A673 (cell line): ENCODE results near the gene PDE8A. TPM values are rescaled to one million over a fixed set of nuclear protein-coding genes. Genes with fewer than 3 reads are reported as not detected.

Experiments
- BruUV-seq: library from RNA; stranded (reverse); fragments of 400-500 nt; replicated peaks from 2 replicates; lab custom pipeline; 2021; lab: Mats Ljungman, UMichigan
- CTCF ChIA-PET: fragments of 300-600 bp; sonication (Branson Sonifier 250); formaldehyde crosslinking; loops from one replicate; lab custom pipeline; 2022; ENCODE audit warnings: antibody characterized with exemption; lab: Charles Lee
- POLR2A ChIA-PET: fragments of 300-600 bp; sonication (Branson Sonifier 250); formaldehyde crosslinking; loops from one replicate; lab custom pipeline; 2022; ENCODE audit warnings: antibody characterized with exemption; ENCODE audit not compliant: low non-redundant PET; lab: Charles Lee
- DNase-seq: peaks from one replicate; pipeline ENCODE4 v3.0.0-alpha.2; 2015; ENCODE audit warnings: low spot score
- H3K27ac ChIP-seq: fragments of 200-600 bp; sonication (generic); 2 replicates; pipeline ENCODE4 v1.5.1; 2016; ENCODE audit warnings: mixed run types, low read depth, mild to moderate bottlenecking, mixed read lengths, antibody characterized with exemption, low read length; ENCODE audit not compliant: poor library complexity, severe bottlenecking
- H3K27me3 ChIP-seq: fragments of 200-600 bp; sonication (generic); replicated peaks from 2 replicates; pipeline ENCODE4 v1.6.1; 2017; ENCODE audit warnings: mixed run types, low read depth, mild to moderate bottlenecking, mixed read lengths, antibody characterized with exemption, low read length; ENCODE audit not compliant: insufficient read depth, poor library complexity
- H3K36me3 ChIP-seq: fragments of 200-600 bp; sonication (generic); 2 replicates; pipeline ENCODE4 v1.6.1; 2016; ENCODE audit warnings: mixed run types, mild to moderate bottlenecking, mixed read lengths, antibody characterized with exemption, low read length; ENCODE audit not compliant: insufficient read depth, poor library complexity, severe bottlenecking
- H3K4me1 ChIP-seq: fragments of 200-600 bp; sonication (generic); 2 replicates; pipeline ENCODE4 v1.6.1; 2017; ENCODE audit warnings: mixed run types, mild to moderate bottlenecking, mixed read lengths, antibody characterized with exemption, low read length; ENCODE audit not compliant: insufficient read depth, poor library complexity, severe bottlenecking
- H3K4me3 ChIP-seq: fragments of 200-600 bp; sonication (generic); 2 replicates; pipeline ENCODE4 v1.5.1; 2016; ENCODE audit warnings: low read depth, mixed run types, mild to moderate bottlenecking, mixed read lengths, low read length; ENCODE audit not compliant: poor library complexity, severe bottlenecking
- H3K9me3 ChIP-seq: fragments of 200-600 bp; sonication (generic); 2 replicates; pipeline ENCODE4 v1.6.1; 2016; ENCODE audit warnings: mixed run types, low read depth, mild to moderate bottlenecking, mixed read lengths, antibody characterized with exemption, low read length; ENCODE audit not compliant: poor library complexity, severe bottlenecking
- EZH2 ChIP-seq: fragments of 200-600 bp; sonication (generic); IDR thresholded peaks from 2 replicates; pipeline ENCODE4 v1.6.1; 2017; ENCODE audit warnings: borderline replicate concordance, low read depth, mild to moderate bottlenecking, mixed read lengths, antibody characterized with exemption, low read length; ENCODE audit not compliant: poor library complexity, severe bottlenecking
- intact Hi-C: fragments of 100-400 bp; cut with micrococcal nuclease; formaldehyde crosslinking; loops from one replicate; pipeline ENCODE4 v1.10.0; 2022; ENCODE audit not compliant: unreplicated experiment
- total RNA-seq: library from RNA; stranded (reverse); gene quantifications from 2 replicates; pipeline ENCODE4 v1.2.3, GENCODE V29; 2021
- TF ChIP-seq, protein P1 (sequence below): fragments of 300-800, 200-600 bp; sonication (generic); conservative IDR thresholded peaks from 2 replicates; pipeline ENCODE4 v1.5.1; 2017; ENCODE audit warnings: low read depth, mild to moderate bottlenecking, antibody characterized with exemption, low read length, moderate library complexity, mixed read lengths

The PDE8A gene
- total RNA-seq, 1 experiment from 2014 or later, result 80.7 TPM

- no peaks in the 10 kb centered on the region for H3K9me3 ChIP-seq
- peaks cover 41% of the 10 kb centered on the region for H3K36me3 ChIP-seq
- H3K27me3 ChIP-seq, result no peaks in the 10 kb centered on the region
- ChIA-PET POLR2A (no interaction called here), CTCF (no interaction called here)
- no peak overlapping the region for H3K27ac ChIP-seq
- TF ChIP-seq, protein P1, sequence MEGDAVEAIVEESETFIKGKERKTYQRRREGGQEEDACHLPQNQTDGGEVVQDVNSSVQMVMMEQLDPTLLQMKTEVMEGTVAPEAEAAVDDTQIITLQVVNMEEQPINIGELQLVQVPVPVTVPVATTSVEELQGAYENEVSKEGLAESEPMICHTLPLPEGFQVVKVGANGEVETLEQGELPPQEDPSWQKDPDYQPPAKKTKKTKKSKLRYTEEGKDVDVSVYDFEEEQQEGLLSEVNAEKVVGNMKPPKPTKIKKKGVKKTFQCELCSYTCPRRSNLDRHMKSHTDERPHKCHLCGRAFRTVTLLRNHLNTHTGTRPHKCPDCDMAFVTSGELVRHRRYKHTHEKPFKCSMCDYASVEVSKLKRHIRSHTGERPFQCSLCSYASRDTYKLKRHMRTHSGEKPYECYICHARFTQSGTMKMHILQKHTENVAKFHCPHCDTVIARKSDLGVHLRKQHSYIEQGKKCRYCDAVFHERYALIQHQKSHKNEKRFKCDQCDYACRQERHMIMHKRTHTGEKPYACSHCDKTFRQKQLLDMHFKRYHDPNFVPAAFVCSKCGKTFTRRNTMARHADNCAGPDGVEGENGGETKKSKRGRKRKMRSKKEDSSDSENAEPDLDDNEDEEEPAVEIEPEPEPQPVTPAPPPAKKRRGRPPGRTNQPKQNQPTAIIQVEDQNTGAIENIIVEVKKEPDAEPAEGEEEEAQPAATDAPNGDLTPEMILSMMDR, result no peak
- TF ChIP-seq EZH2, result no peak
- no TSS peak for BruUV-seq
- DNase-seq, result no peak
- no peak overlapping the region for H3K4me3 ChIP-seq
- intact Hi-C loops, result no loop called here
- no peaks in the 10 kb centered on the region for H3K4me1 ChIP-seq
Measured at GRCh38 chr15:85094685-85095084, 113.0 kb downstream of the PDE8A start.

- Histone ChIP-seq H3K9me3 (no peaks in the 10 kb centered on the region), H3K36me3 (peaks cover 34% of the 10 kb centered on the region), H3K27me3 (no peaks in the 10 kb centered on the region), H3K4me1 (no peaks in the 10 kb centered on the region), H3K27ac (no peak overlapping the region), H3K4me3 (no peak overlapping the region)
- BruUV-seq, result no TSS peak
- intact Hi-C loops, result no loop called here
- CTCF ChIA-PET, result no interaction called here
- POLR2A ChIA-PET, result no interaction called here
- DNase-seq, result no peak
- TF ChIP-seq, protein P1, result no peak
- TF ChIP-seq EZH2, result no peak
Measured at GRCh38 chr15:85095566-85095965, 113.9 kb downstream of the PDE8A start.

- no TSS peak for BruUV-seq
- Histone ChIP-seq H3K4me1 (no peaks in the 10 kb centered on the region), H3K36me3 (peaks cover 31% of the 10 kb centered on the region), H3K27ac (no peak overlapping the region), H3K9me3 (no peaks in the 10 kb centered on the region), H3K4me3 (no peak overlapping the region), H3K27me3 (no peaks in the 10 kb centered on the region)
- no peak for DNase-seq
- TF ChIP-seq EZH2, result no peak
- POLR2A ChIA-PET, result no interaction called here
- CTCF ChIA-PET, result no interaction called here
- intact Hi-C loops, result no loop called here
Measured at GRCh38 chr15:85097250-85097649, 115.6 kb downstream of the PDE8A start.

GRCh38 chr15:85097725-85098124, 116.1 kb downstream of the PDE8A start:
- H3K9me3 ChIP-seq, result no peaks in the 10 kb centered on the region
- H3K4me1 ChIP-seq, result no peaks in the 10 kb centered on the region
- DNase-seq, result no peak
- H3K36me3 ChIP-seq, result peaks cover 27% of the 10 kb centered on the region
- POLR2A ChIA-PET, result no interaction called here
- H3K27me3 ChIP-seq, result no peaks in the 10 kb centered on the region
- no peak overlapping the region for H3K4me3 ChIP-seq
- no peak overlapping the region for H3K27ac ChIP-seq
- TF ChIP-seq, protein P1, result no peak
- no peak for TF ChIP-seq EZH2
- BruUV-seq, result no TSS peak
- CTCF ChIA-PET, result no interaction called here
- intact Hi-C loops, result no loop called here
